GM10266 (cell line): ENCODE measurements around the gene PARD3.

Experiments
- DNase-seq: peaks from one replicate; pipeline ENCODE4 v3.0.0; 2012; ENCODE audit errors: extremely low spot score
- CTCF ChIP-seq: IDR thresholded peaks from 2 replicates; pipeline ENCODE4 v1.5.1; 2012; ENCODE audit warnings: mild to moderate bottlenecking, low read depth; ENCODE audit not compliant: control insufficient read depth, insufficient read depth; ENCODE audit errors: missing control alignments

Gene PARD3

GRCh38 chr10:34126371-34127151, 688.5 kb downstream of the PARD3 start:
- no peak for DNase-seq
- no peak for TF ChIP-seq CTCF

- TF ChIP-seq CTCF, result no peak
- DNase-seq, result no peak
Observed at GRCh38 chr10:34125702-34126101, 689.4 kb downstream of the PARD3 start.

DNA sequence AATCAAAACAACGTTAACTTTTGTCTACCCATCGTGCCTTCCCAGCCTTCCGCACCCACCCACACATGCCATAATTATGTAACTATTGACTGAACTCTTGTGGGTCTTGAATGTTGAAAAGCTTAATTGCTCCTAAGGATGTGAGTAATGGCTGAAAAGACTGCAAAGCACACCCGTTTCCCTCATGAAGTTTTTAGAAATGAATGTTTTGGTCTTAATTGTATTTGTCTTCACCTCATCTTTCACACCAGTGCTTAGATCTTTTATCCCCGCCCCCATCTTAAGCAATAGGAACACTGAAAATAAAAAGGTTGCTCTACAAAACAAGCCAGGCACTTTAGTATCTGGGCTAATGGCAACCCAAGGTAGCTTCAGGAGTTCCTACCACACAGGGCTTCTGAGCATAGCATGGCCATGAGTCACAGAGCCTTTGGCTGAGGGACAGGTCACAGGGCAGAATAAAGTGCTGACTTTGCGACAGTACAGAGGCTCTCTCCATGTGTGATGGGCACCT, 690.5 kb downstream of the PARD3 start:
- TF ChIP-seq CTCF, result no peak
- no peak for DNase-seq

GRCh38 chr10:34121781-34122622, 693.1 kb downstream of the PARD3 start:
- no peak for DNase-seq
- no peak for TF ChIP-seq CTCF

DNA sequence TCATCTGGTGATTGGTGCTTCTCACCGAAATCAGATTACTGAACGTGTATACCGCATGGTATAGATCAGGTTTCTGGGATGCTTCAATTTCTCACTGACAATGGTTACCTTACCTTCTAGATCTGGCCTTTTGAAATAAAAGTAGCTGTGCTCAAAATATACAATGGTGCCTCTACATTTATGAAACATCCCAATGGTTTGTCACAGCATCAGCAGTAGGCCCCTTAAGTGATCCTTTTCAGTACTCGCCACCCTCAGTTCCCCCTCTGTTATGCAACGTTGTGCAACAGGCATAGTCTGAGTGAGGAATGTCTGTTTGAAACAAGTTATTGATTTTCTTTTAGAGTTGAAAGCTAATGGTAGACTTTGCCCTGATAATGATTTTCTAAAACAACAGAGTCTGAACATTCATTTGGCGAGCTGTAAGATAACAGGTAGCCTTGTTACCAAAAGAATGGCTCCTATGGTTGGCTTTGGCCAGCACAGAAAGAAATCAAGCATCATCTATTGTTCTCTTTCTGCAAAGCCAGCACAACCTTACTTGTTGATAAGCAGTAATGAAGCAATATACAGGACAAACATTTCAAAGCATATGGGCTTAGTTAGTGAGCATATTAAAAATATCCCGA, 693.9 kb downstream of the PARD3 start:
- TF ChIP-seq CTCF, result no peak
- DNase-seq, result no peak

DNA sequence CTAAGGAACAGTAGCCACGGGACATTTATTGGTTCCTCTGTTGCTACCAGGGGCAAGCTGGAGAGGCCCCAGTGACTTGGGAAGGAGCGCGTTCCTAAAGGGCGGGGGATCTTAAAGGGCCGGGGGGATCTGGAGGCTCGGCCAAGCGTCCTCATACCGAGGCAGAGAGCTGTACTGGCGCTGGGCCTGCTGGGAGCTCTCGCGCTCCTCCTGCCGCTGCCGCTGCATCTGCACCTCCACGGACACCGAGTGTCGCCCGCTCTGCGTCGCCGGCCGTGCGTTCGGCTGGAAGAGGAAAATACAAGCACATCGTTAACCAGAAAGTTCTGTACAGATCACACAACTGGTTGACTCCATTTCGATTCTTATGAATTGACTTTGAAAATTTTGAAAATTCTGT, 695.6 kb downstream of the PARD3 start:
- DNase-seq, result no peak
- TF ChIP-seq CTCF, result no peak
